ENCODE measurements around the gene MROH8. TPM values are rescaled to one million over a fixed set of nuclear protein-coding genes. Genes with fewer than 3 reads are reported as not detected.
A peak's percentile ranks its signal among the peaks of the same experiment; 100 is the strongest.

The MROH8 gene
- total RNA-seq: 1 to 10 TPM in 3 of 4 donors, under 1 TPM in 1; 0.59 to 6.8 (median 2.3) TPM

GRCh38 chr20:37178839-37179682 is at the start of gene MROH8, which contains the start of gene RPN2:
Gene MROH8 (minus strand): TSS chr20:37179548.
Gene RPN2 (plus strand): TSS chr20:37179330. CDS start chr20:37179357, 27 bp downstream.
- intact Hi-C loops (cut with DNase I; ENCODE audit: low total_unique reads): no loop called here
- WGBS, 2 donors: 0 to 1% methylated on average over 23 to 52 of the region's 80 CpGs

GRCh38 chr20:37228656-37229055 is 49.3 kb upstream of the MROH8 start:
- WGBS, 2 donors: 56 to 69% methylated on average over 5 of the region's 5 CpGs
- intact Hi-C loops (cut with DNase I; ENCODE audit: low total_unique reads): no loop called here
- TF ChIP-seq CTCF (IDR thresholded peaks at IDR 0.05) (no peak), POLR2A (IDR thresholded peaks at IDR 0.05) (no peak)
- no peak overlapping the region for H3K4me3 ChIP-seq (ENCODE audit: low read depth, poor library complexity, severe bottlenecking)
- DNase-seq (ENCODE audit: low spot score in 2 of 2): peak in 1 of 2 donors; percentile 28

More at GRCh38 chr20:37178839-37179682, at the start of gene MROH8, which contains the start of gene RPN2:
- peak; percentile 98 to 100 for DNase-seq (ENCODE audit: low spot score in 2 of 2)
- H3K4me3 ChIP-seq (ENCODE audit: low read depth, poor library complexity, severe bottlenecking): peak within 1 kb of the TSS; percentile 69
- TF ChIP-seq CTCF (IDR thresholded peaks at IDR 0.05): peak in 1 of 3 donors; percentile 63
- TF ChIP-seq POLR2A (IDR thresholded peaks at IDR 0.05): no peak

- no peak for TF ChIP-seq POLR2A (IDR thresholded peaks at IDR 0.05)
- TF ChIP-seq CTCF (IDR thresholded peaks at IDR 0.05): no peak
- peak in 1 of 2 donors; percentile 45 for DNase-seq (ENCODE audit: low spot score in 2 of 2)
- H3K4me3 ChIP-seq (ENCODE audit: low read depth, poor library complexity, severe bottlenecking): no peak overlapping the region
- intact Hi-C loops (cut with DNase I; ENCODE audit: low total_unique reads): no loop called here
- 39 to 49% methylated on average over 6 of the region's 6 CpGs for WGBS, 2 donors
These were observed 48.7 kb upstream of the MROH8 start for GRCh38 chr20:37228082-37228481.

- whole genome bisulfite sequencing, 2 donors: 65 to 74% methylated on average over 3 of the region's 3 CpGs
- DNase-seq (ENCODE audit: low spot score in 2 of 2): no peak
- H3K4me3 ChIP-seq (ENCODE audit: low read depth, poor library complexity, severe bottlenecking): no peak overlapping the region
- intact Hi-C loops (cut with DNase I; ENCODE audit: low total_unique reads): no loop called here
- TF ChIP-seq CTCF (IDR thresholded peaks at IDR 0.05) (no peak), POLR2A (IDR thresholded peaks at IDR 0.05) (no peak)
These were observed 47.5 kb upstream of the MROH8 start for GRCh38 chr20:37226889-37227288.

GRCh38 chr20:37225146-37225545 is 45.8 kb upstream of the MROH8 start:
- no peak overlapping the region for H3K4me3 ChIP-seq (ENCODE audit: low read depth, poor library complexity, severe bottlenecking)
- TF ChIP-seq POLR2A (IDR thresholded peaks at IDR 0.05): no peak
- intact Hi-C loops (cut with DNase I; ENCODE audit: low total_unique reads): no loop called here
- peak in 1 of 2 donors; percentile 34 for DNase-seq (ENCODE audit: low spot score in 2 of 2)
- 61 to 71% methylated on average over 5 of the region's 5 CpGs for WGBS, 2 donors

GRCh38 chr20:37223053-37223452 is 43.7 kb upstream of the MROH8 start:
- no peak overlapping the region for H3K4me3 ChIP-seq (ENCODE audit: low read depth, poor library complexity, severe bottlenecking)
- intact Hi-C loops (cut with DNase I; ENCODE audit: low total_unique reads): no loop called here
- peak in 1 of 2 donors; percentile 74 for DNase-seq (ENCODE audit: low spot score in 2 of 2)
- TF ChIP-seq POLR2A (IDR thresholded peaks at IDR 0.05) (no peak), CTCF (IDR thresholded peaks at IDR 0.05) (no peak)
